DMS 273 (cell line): Measurements from ENCODE around the gene NLRP14.
A peak's percentile ranks its signal among the peaks of the same experiment; 100 is the strongest.

Experiments
- DNase-seq: peaks from one replicate; lab custom pipeline; 2025; ENCODE audit not compliant: unreplicated experiment; lab: John Stamatoyannopoulos, UW

NLRP14 gene

GRCh38 chr11:7056828-7057513 lies 36.7 kb downstream of the NLRP14 start:
- DNase-seq = no peak

- no peak for DNase-seq
These were observed 37.4 kb downstream of the NLRP14 start for GRCh38 chr11:7057641-7058040.

- no peak for DNase-seq
These were observed 40.6 kb downstream of the NLRP14 start for GRCh38 chr11:7060868-7061267.

DNA sequence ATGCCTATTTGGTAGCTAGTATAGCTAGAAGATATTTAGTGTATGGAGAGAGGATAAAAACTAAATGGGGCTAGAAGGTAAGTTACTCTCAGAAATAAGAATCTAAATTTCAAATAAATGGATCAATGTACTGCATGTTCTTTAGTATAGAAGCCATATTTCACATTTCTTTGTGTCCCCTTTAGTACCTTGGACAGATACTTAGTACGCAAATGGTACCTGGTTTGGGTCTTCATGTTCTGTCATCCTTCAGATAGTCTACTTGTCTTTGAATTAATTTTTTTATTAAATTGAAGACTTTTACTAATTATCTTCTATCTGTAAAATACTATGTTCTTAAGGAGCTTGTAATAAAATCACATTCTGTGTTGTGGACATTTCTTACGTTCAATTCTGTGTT lies 42.3 kb downstream of the NLRP14 start:
- no peak for DNase-seq

GRCh38 chr11:7072401-7073028 lies 52.2 kb downstream of the NLRP14 start:
- DNase-seq = no peak

DNA sequence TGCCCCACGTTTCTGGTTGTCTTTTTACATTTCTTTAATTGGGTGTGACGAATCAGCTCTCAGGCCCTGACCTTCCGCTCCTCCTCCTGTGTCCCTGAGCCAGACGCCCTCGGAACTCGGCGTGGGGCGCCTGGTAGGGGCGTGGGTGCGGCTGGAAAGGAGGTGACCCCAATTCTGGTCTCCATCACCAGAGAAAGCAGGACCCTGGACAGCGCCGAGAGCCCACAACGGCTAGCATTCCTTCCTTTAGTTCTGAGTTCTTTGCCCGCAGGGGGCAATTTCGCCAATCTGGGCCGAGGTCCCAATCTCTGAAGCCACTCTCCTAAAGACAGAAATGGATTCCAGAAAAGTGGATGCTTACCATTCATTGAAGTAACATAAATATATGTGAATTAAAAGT lies 56.8 kb downstream of the NLRP14 start:
- DNase-seq = no peak

DNA sequence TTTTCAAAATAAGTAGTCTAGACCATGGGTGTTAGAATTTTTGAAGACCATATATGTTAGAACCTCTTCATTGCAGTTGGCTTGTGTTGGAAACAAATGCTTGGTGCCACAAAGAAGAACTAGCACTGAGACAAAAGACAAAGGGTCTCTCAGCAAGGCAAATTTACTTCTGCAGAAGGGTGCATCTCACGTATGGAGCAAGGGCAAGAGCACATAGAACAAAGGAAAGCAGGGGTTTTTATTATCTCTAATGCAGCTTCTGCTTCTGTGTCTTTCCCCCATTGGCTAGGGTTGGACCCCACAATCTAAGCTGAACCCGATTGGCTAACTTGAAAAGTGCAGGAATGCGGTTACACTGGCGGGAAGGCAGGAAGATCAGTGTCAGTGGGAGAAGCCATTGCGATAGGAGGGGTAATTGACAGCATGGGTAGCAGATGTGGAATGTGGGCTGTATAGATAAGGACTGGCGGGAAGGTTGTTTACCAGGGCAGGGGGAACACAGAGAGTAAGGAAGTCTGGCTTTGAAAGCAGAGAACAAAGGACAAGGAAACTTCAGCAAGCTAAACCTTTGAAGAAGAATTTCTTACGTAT lies 59.4 kb downstream of the NLRP14 start:
- DNase-seq = no peak

- no peak for DNase-seq
These were observed 60.6 kb downstream of the NLRP14 start for GRCh38 chr11:7080900-7081299.

GRCh38 chr11:7081441-7081840 lies 61.2 kb downstream of the NLRP14 start:
- DNase-seq = no peak

- no peak for DNase-seq
These were observed 68.6 kb downstream of the NLRP14 start, which contains the start of gene RBMXL2 for GRCh38 chr11:7088921-7089320. RBMXL2 (plus strand) TSS chr11:7088998; CDS start chr11:7089121, 123 bp downstream.

DNA sequence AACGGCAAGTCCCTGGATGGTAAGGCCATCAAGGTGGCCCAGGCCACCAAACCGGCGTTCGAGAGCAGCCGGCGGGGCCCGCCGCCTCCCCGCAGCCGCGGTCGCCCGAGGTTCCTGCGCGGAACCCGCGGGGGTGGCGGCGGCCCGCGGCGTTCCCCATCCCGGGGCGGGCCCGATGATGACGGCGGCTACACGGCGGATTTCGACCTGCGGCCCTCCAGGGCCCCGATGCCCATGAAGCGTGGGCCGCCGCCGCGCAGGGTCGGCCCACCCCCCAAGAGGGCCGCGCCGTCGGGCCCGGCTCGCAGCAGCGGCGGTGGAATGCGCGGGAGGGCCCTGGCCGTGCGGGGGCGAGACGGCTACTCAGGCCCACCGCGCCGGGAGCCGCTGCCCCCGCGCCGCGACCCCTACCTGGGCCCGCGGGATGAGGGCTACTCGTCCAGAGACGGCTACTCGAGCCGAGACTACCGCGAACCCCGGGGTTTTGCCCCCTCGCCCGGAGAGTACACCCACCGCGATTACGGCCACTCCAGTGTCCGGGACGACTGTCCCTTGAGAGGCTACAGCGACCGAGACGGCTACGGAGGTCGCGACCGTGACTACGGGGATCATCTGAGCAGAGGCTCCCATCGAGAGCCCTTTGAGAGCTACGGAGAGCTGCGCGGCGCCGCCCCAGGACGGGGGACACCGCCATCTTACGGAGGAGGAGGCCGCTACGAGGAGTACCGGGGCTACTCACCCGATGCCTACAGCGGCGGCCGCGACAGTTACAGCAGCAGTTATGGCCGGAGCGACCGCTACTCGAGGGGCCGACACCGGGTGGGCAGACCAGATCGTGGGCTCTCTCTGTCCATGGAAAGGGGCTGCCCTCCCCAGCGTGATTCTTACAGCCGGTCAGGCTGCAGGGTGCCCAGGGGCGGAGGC lies 69.3 kb downstream of the NLRP14 start:
- no peak for DNase-seq

DNA sequence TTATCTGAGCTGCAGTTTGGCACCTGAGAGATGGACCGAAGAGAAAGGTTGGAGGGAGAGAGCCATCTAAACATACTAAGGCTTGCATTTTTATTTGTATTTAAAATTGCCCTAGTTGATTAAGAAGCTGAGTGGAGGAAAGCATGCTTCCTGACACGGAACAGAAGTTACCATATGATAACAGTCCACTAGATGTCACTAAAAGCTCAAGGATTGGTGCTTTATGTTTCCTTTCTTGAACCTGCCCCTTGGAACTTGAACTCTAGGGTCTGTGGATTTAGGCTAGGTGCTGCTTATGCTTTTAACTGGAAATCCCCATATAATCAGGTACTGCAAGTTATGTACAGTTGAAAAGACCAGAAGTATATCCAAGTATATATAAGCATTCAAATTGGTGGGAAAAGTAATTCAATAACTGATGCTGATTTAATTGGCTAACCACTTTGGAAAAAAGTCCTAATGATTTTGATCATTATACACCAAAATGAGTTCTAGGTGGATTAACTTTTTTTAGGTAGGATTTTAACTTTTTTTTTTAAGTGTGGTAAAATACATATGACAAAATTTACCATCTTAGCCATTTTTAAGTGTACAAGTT lies 78.1 kb downstream of the NLRP14 start:
- peak; percentile 62 for DNase-seq

DNA sequence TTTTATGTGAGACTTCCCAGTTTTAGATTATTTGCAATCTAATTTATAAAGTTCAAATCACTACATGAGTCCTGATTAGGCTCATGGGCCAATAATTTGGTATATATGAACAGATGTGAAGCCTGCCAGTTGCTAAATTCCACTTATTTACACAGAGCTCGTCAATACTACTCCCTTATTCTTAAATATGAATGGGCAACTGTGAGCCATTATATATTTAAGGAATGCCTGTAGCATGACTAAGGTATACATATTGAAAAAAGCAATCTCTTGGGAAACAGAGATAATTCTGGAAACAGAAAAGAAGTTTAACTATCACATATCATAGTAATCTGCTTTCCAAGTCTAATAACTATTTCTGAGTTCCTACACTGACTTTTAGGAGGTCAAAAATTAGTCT lies 95.5 kb downstream of the NLRP14 start:
- DNase-seq = no peak

DNA sequence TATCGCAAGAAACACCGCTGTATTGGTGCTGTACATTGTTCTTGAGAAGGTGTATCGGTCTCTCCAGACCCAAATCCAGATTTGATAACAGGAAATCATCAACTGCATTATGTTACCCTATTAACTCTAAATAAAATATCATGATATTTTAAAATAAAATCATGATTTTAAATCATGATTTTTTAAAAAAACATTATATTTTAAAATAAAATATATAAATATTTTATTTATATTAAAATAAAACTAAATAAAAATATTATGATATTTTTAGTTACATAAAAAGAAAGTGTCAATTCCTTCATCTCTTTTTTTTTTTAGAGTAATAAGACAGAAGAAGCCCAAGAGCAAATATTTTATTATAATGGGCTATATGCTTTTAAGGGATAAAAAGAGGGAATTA lies 96.1 kb downstream of the NLRP14 start:
- no peak for DNase-seq
